Nephron progenitor cell (in vitro differentiated cells): Measurements from ENCODE around the gene HOOK2.

Experiments used
- DNase-seq: peaks from one replicate; pipeline ENCODE4 v3.0.0; 2021
- H3K27ac Mint-ChIP-seq: 2 replicates; pipeline ENCODE4 v1.8.0; 2021; ENCODE audit warnings: mild to moderate bottlenecking, moderate library complexity, mixed read lengths
- H3K27me3 Mint-ChIP-seq: 2 replicates; pipeline ENCODE4 v1.8.0; 2021; ENCODE audit warnings: mild to moderate bottlenecking, low read depth, mixed read lengths; ENCODE audit not compliant: poor library complexity
- H3K36me3 Mint-ChIP-seq: 2 replicates; pipeline ENCODE4 v1.8.0; 2021; ENCODE audit warnings: low read depth, mixed read lengths
- H3K4me1 Mint-ChIP-seq: 2 replicates; pipeline ENCODE4 v1.8.0; 2021; ENCODE audit warnings: mixed read lengths
- H3K4me3 Mint-ChIP-seq: 2 replicates; pipeline ENCODE4 v1.8.0; 2021; ENCODE audit warnings: mild to moderate bottlenecking, moderate library complexity, mixed read lengths
- H3K9me3 Mint-ChIP-seq: 2 replicates; pipeline ENCODE4 v1.8.0; 2021; ENCODE audit warnings: mild to moderate bottlenecking, moderate library complexity, mixed read lengths
- TF ChIP-seq, protein P1 (sequence below): fragments of 200-600 bp; sonication (generic); IDR thresholded peaks from 2 replicates; pipeline ENCODE4 v1.5.0; 2021; ENCODE audit warnings: antibody characterized with exemption

HOOK2 gene

DNA sequence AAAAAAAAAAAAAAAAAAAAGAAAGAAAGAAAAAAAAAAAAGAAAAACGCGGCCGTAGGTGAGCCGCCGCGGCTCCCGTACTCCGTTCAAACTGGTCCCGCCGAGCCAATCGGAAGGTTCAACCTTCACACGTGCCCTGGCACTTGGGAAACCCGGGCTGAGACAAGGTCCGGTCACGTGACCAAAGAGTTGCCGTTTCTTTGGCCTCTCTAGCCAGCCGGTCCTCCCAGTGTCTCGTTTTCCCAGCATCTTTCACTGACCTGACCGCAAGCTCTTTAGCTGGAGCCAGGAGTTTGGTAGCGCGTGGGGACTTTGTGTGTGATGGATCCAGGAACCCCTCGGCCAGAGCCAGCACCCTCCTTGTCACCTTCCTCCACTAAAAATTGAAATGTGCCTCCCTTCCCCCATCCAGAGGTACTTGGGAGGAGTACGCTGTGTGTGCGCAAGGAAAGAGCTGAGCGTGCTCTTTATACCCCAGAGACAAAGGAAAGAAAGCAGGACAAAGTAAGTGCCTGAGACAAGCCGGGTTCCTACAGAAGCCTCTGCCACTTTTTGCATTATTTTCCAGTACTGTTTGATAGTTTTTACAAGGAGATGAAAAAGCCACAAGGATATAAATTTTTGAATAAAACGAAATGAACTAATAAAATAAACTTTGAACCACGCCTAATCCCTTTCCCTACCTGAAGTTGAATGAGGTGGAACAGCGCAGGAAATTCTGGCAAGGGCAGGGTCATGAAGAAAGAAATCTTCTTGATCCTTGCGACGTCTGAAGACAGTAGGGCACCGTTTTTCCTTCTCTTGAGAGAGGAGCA is 52.6 kb downstream of the HOOK2 start:
- TF ChIP-seq, protein P1, sequence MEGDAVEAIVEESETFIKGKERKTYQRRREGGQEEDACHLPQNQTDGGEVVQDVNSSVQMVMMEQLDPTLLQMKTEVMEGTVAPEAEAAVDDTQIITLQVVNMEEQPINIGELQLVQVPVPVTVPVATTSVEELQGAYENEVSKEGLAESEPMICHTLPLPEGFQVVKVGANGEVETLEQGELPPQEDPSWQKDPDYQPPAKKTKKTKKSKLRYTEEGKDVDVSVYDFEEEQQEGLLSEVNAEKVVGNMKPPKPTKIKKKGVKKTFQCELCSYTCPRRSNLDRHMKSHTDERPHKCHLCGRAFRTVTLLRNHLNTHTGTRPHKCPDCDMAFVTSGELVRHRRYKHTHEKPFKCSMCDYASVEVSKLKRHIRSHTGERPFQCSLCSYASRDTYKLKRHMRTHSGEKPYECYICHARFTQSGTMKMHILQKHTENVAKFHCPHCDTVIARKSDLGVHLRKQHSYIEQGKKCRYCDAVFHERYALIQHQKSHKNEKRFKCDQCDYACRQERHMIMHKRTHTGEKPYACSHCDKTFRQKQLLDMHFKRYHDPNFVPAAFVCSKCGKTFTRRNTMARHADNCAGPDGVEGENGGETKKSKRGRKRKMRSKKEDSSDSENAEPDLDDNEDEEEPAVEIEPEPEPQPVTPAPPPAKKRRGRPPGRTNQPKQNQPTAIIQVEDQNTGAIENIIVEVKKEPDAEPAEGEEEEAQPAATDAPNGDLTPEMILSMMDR: no peak
- H3K4me3 Mint-ChIP-seq: peak overlapping the region; percentile 92

DNA sequence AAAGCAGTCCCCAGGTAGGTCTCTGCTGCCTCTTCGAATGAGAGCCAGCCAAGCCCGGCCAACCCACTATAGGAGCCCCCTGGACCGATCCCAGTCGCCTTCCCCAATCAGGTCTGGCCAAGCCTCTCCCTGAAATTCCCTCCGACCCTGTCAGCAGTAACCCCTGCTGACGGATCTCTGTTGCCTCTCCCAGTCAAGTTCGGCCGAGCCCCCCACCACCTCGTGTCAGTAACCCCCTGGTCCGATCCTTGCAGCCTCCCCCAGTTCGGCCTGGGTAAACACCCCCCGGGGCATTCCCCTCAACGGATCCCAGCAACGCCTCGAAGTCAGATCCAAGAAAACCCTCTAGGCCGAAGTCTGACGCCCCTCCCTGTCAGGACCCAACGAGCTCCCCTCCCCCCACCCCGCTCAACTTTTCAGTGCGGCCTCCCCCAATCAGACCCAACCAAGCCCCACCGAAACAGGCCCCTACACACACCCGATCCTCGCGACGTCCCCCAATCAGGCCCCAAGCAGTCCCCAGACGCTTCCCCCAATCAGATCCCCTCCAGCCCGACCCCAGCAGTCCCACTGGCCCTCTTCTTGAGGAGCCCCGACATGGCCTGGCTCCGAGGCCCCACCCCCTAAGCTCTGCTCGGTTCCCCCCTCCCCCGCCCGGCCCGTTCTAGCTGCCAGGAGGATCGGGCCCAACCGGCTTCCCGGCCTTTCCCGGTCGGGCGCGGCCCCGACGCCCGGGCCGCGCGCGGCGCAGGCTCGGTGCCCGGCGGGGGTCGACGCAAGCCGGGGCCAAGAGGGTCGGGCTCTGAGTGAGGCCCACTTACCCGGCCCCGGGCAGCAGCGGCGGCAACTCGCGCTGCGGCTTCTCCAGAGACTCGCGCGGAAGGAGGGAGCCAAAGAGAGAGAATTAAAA is 53.4 kb downstream of the HOOK2 start:
- TF ChIP-seq, protein P1: no peak
- Mint-ChIP-seq H3K27ac (peak overlapping the region; percentile 100), H3K4me1 (peaks cover 40% of the 10 kb centered on the region), H3K9me3 (no peaks in the 10 kb centered on the region), H3K4me3 (peak overlapping the region; percentile 99), H3K36me3 (peaks cover 20% of the 10 kb centered on the region), H3K27me3 (no peaks in the 10 kb centered on the region)
- DNase-seq: peak; percentile 81

More for the DNA sequence above, 52.6 kb downstream of the HOOK2 start:
- Mint-ChIP-seq H3K27me3 (no peaks in the 10 kb centered on the region), H3K9me3 (no peaks in the 10 kb centered on the region), H3K27ac (peak overlapping the region; percentile 96), H3K36me3 (peaks cover 19% of the 10 kb centered on the region), H3K4me1 (peaks cover 41% of the 10 kb centered on the region)
- DNase-seq: peak; percentile 87

DNA sequence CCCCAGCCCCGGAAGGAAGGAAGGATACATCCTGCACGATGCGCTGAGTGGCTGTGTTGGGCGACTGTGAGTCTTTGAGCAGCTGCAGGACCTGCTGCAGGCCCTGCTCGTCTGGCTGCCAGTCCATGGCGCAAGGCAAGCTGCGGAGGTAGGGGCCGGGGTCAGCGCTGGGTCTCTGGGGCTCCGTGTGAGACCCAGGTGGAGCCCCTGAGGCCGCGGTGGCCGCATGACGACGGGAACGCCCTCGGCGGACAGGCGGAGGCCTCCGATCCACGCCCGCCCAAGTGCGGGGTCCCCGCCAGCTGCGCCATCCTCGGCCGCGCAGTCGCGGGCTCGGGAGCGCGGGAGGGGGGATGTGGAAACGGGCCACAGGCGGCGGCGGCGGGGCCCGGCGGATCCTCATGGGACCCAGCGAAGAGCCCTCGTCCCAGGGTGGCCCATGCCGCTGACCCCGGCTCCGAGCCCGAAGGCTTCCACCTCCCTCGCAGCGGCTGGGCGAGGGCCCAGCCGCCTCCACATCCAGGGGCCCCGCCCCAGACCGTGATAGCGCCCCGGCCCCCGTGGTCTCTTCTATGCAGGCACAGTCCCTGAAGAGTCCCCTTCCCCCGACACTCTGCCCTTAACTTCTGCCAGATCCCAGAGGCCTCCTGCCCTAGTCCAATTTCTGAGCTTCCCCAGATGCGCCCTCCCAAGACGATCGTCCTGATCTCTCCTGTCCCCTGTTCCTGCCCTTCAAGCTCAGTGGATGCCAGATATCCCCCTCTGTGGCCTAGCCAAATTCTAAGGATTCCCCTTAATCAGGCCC is 54.3 kb downstream of the HOOK2 start:
- DNase-seq: no peak
- H3K27ac Mint-ChIP-seq: peak overlapping the region; percentile 100
- peak overlapping the region; percentile 99 for H3K4me3 Mint-ChIP-seq
- H3K27me3 Mint-ChIP-seq: no peaks in the 10 kb centered on the region
- TF ChIP-seq, protein P1: no peak
- peaks cover 31% of the 10 kb centered on the region for H3K4me1 Mint-ChIP-seq
- no peaks in the 10 kb centered on the region for H3K9me3 Mint-ChIP-seq
- H3K36me3 Mint-ChIP-seq: peaks cover 28% of the 10 kb centered on the region

DNA sequence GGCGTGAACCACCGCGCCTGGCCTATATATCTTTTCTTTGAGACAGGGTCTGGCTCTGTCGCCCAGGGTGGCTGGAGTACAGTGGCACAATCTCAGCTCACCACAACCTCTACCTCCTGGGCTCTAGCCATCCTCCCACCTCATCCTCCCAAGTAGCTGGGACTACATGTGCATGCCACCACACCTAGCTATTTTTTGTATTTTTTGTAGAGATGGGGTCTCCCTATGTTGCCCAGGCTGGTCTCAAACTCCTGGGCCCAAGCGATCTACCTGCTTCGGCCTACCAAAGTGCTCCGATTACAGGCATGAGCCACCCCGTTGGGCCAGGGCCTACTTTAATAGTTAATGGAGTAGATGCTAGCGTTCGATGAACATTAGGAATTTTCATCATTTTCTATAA is 55.1 kb downstream of the HOOK2 start:
- Mint-ChIP-seq H3K4me3 (peak overlapping the region; percentile 78), H3K4me1 (peaks cover 30% of the 10 kb centered on the region), H3K27me3 (no peaks in the 10 kb centered on the region), H3K27ac (peak overlapping the region; percentile 87), H3K9me3 (no peaks in the 10 kb centered on the region), H3K36me3 (peaks cover 36% of the 10 kb centered on the region)
- DNase-seq: no peak
- TF ChIP-seq, protein P1: no peak

DNA sequence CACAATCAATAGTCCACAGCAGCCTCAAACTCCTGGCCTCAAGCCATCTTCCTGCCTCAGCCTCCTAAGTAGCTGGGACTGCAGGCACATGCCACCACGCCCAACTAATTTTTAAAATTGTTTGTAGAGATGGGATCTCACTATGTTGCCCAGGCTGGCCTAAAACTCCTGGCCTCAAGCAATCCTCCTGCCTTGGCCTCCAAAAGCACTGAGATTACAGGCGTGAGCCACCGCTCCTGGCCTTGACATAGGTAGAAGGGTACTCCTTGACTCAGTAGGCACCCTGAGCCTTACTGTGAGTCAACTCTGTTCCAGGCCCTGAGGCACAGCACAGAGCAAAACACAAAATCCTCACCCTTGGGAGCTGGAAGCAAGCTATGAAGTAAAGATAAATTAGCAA is 59.4 kb downstream of the HOOK2 start:
- TF ChIP-seq, protein P1: no peak
- peaks cover 10% of the 10 kb centered on the region for H3K9me3 Mint-ChIP-seq
- peaks cover 12% of the 10 kb centered on the region for H3K4me1 Mint-ChIP-seq
- no peaks in the 10 kb centered on the region for H3K27me3 Mint-ChIP-seq
- no peak overlapping the region for H3K27ac Mint-ChIP-seq
- DNase-seq: no peak
- no peak overlapping the region for H3K4me3 Mint-ChIP-seq
- peaks cover 72% of the 10 kb centered on the region for H3K36me3 Mint-ChIP-seq
